ENCODE data around the gene AP4M1.
"Not testable (repeated sequence)": the region's sequence is repeated elsewhere in the genome, so short reads cannot be mapped to it uniquely, and the experiment has no call there.

The AP4M1 gene

DNA sequence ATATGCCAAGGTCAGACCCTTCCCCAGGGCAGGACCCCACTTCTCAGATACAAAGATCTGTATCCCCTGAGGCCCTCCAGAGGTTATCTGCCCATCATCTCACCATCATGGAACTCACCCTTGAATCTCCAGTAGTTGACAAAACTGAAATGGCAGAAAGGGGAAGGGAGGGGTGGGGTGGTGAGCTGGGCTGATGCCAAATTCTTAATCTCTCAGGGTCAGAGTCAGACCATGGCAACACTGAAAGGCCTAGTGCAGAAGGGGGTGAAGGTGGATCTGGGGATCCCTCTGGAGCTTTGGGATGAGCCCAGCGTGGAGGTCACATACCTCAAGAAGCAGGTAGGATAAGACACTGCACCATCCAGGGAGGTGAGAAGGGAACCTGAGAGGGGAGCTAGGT, 21.1 kb downstream of the AP4M1 start:
- H3K4me1 ChIP-seq (ENCODE audit: insufficient read depth, low read length), result peaks cover 12% of the 10 kb centered on the region
- no peak overlapping the region for H3K4me3 ChIP-seq (ENCODE audit: low read length)
- H2AFZ ChIP-seq (ENCODE audit: low read depth, low read length), result no peak overlapping the region
- no peaks in the 10 kb centered on the region for H3K27me3 ChIP-seq (ENCODE audit: insufficient read depth, low read length)
- H3K9me3 ChIP-seq (ENCODE audit: low read length), result no peaks in the 10 kb centered on the region
- H3K36me3 ChIP-seq (ENCODE audit: insufficient read depth, low read length), result peaks cover 7% of the 10 kb centered on the region

DNA sequence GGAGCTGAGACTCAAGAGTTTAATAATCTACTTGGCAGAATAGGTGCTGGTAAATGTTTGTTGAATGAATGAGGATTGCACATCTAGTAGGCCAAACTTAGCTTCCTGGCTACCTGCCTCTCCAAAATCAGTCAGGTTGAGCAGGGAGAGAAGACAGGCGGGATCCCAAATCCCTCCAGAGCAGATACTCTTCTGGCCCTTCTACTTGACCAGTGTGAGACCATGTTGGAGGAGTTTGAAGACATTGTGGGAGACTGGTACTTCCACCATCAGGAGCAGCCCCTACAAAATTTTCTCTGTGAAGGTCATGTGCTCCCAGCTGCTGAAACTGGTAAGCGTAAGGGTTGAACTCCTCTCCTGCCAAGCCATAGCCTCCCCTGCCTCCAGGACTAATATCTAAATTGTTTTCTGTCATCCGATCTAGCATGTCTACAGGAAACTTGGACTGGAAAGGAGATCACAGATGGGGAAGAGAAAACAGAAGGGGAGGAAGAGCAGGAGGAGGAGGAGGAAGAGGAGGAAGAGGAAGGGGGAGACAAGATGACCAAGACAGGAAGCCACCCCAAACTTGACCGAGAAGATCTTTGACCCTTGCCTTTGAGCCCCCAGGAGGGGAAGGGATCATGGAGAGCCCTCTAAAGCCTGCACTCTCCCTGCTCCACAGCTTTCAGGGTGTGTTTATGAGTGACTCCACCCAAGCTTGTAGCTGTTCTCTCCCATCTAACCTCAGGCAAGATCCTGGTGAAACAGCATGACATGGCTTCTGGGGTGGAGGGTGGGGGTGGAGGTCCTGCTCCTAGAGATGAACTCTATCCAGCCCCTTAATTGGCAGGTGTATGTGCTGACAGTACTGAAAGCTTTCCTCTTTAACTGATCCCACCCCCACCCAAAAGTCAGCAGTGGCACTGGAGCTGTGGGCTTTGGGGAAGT, 23.1 kb downstream of the AP4M1 start:
- Histone ChIP-seq H2AFZ (ENCODE audit: low read depth, low read length) (no peak overlapping the region), H3K9me3 (ENCODE audit: low read length) (no peaks in the 10 kb centered on the region), H3K4me3 (ENCODE audit: low read length) (no peak overlapping the region), H3K36me3 (ENCODE audit: insufficient read depth, low read length) (peaks cover 7% of the 10 kb centered on the region), H3K4me1 (ENCODE audit: insufficient read depth, low read length) (peaks cover 15% of the 10 kb centered on the region), H3K27me3 (ENCODE audit: insufficient read depth, low read length) (no peaks in the 10 kb centered on the region)

DNA sequence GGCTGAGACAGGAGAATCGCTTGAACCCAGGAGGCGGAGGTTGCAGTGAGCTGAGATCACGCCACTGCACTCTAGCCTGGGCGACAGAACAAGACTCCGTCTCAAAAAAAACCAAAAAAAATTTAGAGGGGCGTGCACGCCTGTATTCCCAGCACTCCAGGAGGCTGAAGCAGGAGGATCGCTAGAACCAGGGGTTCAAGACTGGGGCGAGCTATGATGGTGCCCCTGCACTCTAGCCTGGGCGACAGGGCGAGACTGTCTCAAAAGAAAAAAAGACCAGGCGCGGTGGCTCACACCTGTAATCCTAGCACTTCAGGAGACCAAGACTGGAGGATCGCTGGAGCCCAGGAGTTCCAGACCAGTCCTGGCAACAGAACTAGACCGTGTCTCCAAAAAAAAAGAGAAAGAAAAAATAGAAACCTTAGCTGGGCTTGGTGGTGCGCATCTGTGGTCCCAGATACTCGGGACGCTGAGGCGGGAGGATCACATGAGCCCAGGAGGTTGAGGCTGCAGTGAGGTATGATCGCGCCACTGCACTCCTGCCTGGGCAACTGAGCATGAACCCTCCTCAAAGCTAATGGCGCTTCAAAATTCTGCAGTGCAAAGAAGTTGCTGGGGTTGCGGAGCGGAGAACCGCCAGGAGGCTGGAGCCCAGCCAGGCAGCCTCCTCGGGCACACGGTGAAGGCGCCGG, 24.9 kb downstream of the AP4M1 start:
- no peaks in the 10 kb centered on the region for H3K27me3 ChIP-seq (ENCODE audit: insufficient read depth, low read length)
- H3K36me3 ChIP-seq (ENCODE audit: insufficient read depth, low read length), result peaks cover 7% of the 10 kb centered on the region
- no peaks in the 10 kb centered on the region for H3K9me3 ChIP-seq (ENCODE audit: low read length)
- H3K4me1 ChIP-seq (ENCODE audit: insufficient read depth, low read length), result peaks cover 11% of the 10 kb centered on the region
- peak overlapping the region; percentile 80 for H3K4me3 ChIP-seq (ENCODE audit: low read length)
- peak overlapping the region; percentile 87 for H2AFZ ChIP-seq (ENCODE audit: low read depth, low read length)

DNA sequence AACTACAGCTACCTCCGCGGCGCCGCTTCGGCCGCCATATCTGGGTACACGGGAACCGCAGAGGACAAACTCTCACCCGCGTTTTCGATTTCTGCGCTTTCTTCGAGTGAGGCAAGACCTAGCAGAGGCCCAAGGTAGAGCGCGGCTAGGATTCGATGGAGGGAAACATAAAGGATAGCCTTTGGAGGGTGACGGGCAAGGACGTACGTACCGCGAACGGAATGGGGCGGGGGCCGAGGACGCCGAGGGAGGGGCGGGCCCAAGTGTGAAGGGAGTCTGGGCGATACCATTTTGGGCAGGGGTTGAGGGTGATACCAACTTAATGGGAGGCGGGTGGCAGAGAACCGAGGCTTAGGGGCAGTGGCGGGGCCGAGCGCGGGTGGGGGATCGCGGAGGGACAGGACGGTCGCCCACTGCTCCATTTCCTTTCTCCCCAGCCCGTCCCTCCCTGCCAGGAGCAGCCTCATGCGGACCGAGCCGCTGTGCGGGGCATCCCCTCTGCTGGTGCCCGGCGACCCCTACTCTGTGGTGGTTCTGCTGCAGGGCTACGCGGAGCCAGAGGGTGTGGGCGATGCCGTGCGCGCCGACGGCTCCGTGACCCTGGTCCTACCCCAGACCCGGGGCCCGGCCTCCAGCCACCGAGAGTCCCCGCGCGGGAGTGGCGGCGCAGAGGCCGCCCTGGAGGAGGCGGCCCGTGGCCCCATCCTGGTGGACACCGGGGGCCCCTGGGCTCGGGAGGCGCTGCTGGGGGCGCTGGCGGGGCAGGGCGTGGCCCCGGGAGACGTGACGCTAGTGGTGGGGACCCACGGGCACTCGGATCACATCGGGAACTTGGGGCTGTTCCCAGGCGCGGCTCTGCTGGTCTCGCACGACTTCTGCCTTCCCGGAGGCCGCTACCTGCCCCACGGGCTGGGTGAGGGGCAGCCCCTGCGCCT, 25.8 kb downstream of the AP4M1 start, which contains the start of gene MBLAC1:
MBLAC1 (plus strand) TSS at position 37 of the 935 bp plus-strand sequence; CDS start at position 466, 429 bp downstream.
- peak within 1 kb of the TSS; percentile 80 for H3K4me3 ChIP-seq (ENCODE audit: low read length)
- H3K4me1 ChIP-seq (ENCODE audit: insufficient read depth, low read length), result peaks cover 11% of the 10 kb centered on the region
- H3K36me3 ChIP-seq (ENCODE audit: insufficient read depth, low read length), result peaks cover 7% of the 10 kb centered on the region
- no peaks in the 10 kb centered on the region for H3K27me3 ChIP-seq (ENCODE audit: insufficient read depth, low read length)
- H3K9me3 ChIP-seq (ENCODE audit: low read length), result no peaks in the 10 kb centered on the region
- H2AFZ ChIP-seq (ENCODE audit: low read depth, low read length), result peak within 1 kb of the TSS; percentile 87

DNA sequence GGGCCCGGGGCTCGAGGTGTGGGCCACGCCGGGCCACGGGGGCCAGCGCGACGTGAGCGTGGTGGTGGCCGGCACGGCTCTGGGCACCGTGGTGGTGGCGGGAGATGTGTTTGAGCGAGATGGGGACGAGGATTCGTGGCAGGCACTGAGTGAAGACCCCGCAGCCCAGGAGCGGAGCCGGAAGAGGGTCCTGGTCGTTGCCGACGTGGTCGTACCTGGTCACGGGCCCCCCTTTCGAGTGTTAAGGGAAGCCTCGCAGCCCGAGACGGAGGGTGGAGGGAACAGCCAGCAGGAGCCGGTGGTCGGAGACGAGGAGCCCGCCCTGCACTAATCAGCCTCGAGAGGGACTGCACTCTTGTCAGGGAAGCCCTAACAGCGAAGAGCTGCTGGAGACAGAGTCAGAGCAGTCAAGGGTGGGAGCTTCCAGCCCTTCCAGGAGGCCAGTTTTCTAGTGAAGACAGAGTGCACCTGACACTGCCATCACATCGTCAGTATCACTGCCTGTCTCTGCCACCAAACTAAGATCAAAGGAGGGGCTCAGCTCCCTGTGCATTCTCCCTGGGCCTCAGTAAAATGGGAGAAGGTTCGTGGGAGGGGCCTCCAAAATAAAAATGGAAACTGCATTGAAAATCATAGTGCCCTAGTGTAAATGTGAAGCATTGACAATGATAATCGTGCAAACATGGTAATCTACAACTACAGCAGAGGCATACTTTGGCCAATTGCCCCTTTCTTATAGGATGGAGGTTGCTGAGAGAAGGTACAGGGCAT, 26.6 kb downstream of the AP4M1 start:
- H3K9me3 ChIP-seq (ENCODE audit: low read length), result no peaks in the 10 kb centered on the region

DNA sequence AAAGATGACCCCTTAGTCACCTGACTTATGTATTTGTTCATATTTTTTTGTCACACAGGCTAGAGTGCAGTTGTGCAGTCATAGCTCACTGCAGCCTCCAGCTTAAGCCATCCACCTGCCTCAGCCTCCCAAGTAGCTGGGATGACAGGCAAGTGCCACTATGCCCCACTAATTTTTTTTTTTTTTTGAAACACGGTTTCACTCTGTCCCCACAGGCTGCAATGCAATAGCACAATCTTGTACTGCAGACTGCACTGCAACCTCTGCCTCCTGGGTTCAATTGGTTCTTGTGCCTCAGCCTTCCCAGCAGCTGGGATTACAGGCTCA, 27.2 kb downstream of the AP4M1 start:
- Histone ChIP-seq H2AFZ (ENCODE audit: low read depth, low read length) (no peak overlapping the region), H3K4me1 (ENCODE audit: insufficient read depth, low read length) (peaks cover 16% of the 10 kb centered on the region), H3K9me3 (ENCODE audit: low read length) (no peaks in the 10 kb centered on the region), H3K27me3 (ENCODE audit: insufficient read depth, low read length) (no peaks in the 10 kb centered on the region), H3K4me3 (ENCODE audit: low read length) (peak overlapping the region; percentile 80), H3K36me3 (ENCODE audit: insufficient read depth, low read length) (peaks cover 5% of the 10 kb centered on the region)

More for the DNA sequence above, 26.6 kb downstream of the AP4M1 start:
- peak overlapping the region; percentile 87 for H2AFZ ChIP-seq (ENCODE audit: low read depth, low read length)
- H3K27me3 ChIP-seq (ENCODE audit: insufficient read depth, low read length), result no peaks in the 10 kb centered on the region
- H3K4me3 ChIP-seq (ENCODE audit: low read length), result peak overlapping the region; percentile 80
- H3K36me3 ChIP-seq (ENCODE audit: insufficient read depth, low read length), result peaks cover 5% of the 10 kb centered on the region
- peaks cover 16% of the 10 kb centered on the region for H3K4me1 ChIP-seq (ENCODE audit: insufficient read depth, low read length)

DNA sequence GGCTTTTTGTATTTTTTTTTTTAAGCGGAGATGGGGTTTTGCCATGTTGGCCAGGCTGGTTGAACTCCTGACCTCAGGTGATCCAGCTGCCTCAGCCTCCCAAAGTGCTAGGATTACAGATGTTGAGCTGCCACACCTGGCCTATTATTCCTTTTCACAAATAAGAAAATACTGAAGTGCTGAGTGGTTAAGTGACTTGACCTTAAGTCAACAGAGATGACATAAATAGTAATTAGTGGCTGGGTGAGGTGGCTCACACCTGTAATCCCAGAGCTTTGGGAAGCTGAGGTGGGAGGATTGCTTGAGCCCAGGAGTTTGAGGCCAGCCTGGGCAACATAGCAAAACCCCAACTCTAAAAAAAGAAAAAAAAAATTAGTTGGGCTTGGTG, 28.8 kb downstream of the AP4M1 start:
- not testable (repeated sequence) for H2AFZ ChIP-seq (ENCODE audit: low read depth, low read length); H3K36me3 ChIP-seq (ENCODE audit: insufficient read depth, low read length); H3K4me3 ChIP-seq (ENCODE audit: low read length); H3K27me3 ChIP-seq (ENCODE audit: insufficient read depth, low read length); H3K9me3 ChIP-seq (ENCODE audit: low read length)
- peaks cover 16% of the 10 kb centered on the region for H3K4me1 ChIP-seq (ENCODE audit: insufficient read depth, low read length)

DNA sequence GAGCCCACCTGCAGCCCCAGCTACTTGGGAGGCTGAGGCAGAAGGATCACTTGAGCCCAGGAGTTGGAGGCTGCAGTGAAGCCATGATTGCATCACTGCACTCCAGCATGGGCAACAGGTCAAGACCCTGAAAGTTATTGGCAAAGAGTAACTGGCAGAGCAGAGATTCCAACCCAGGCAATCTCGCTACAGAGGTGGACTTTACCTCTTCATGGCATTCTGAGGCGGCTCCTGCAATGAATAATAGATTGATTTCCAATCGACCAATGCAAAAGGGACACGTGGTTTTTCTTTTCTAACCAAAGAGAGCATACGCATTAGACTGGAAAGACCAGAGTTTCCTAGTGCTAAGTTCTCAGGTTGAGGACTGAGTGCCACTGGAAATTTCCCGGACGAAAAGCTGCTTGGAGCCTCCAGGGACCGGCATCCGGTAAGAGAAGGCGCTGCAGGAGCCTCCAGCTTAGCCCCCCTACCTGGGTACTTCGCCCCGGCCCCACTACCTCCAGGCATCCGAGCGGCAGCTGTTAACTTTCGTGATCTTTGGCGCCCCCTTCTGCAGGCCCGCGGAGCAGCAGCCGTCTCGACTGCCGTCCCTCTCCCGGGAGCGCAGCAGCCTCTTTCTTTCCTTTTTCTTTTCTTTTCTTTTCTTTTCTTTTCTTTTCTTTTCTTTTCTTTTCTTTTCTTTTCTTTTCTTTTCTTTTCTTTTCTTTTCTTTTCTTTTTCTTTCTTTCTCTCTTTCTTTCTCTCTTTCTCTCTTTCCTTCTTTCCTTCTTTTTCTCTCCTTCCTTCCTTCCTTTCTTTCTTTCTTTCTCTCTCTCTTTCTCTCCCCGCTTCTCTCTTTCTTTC, 29.4 kb downstream of the AP4M1 start:
- no peaks in the 10 kb centered on the region for H3K27me3 ChIP-seq (ENCODE audit: insufficient read depth, low read length)
- no peak overlapping the region for H3K4me3 ChIP-seq (ENCODE audit: low read length)
- no peaks in the 10 kb centered on the region for H3K9me3 ChIP-seq (ENCODE audit: low read length)
- no peak overlapping the region for H2AFZ ChIP-seq (ENCODE audit: low read depth, low read length)
- H3K36me3 ChIP-seq (ENCODE audit: insufficient read depth, low read length), result no peaks in the 10 kb centered on the region
- peaks cover 16% of the 10 kb centered on the region for H3K4me1 ChIP-seq (ENCODE audit: insufficient read depth, low read length)

DNA sequence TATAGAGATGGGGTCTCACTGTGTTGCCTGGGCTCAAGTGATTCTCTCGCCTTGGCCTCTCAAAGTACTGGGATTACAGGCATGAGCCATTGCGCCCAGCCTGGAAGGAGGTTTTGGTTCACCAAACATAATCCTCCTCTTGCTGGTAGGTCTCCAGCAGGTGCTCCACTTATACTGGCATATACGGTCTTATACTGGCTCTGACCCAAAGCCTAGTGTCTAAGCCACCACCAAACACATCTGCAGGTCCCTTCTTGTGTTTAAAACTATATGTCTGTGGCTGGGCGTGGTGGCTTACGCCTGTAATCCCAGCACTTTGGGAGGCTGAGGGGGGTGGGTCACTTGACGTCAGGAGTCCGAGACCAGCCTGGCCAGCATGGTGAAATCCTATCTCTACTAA, 30.7 kb downstream of the AP4M1 start:
- Histone ChIP-seq H3K36me3 (ENCODE audit: insufficient read depth, low read length) (no peaks in the 10 kb centered on the region), H3K9me3 (ENCODE audit: low read length) (no peaks in the 10 kb centered on the region), H2AFZ (ENCODE audit: low read depth, low read length) (no peak overlapping the region), H3K4me3 (ENCODE audit: low read length) (no peak overlapping the region), H3K27me3 (ENCODE audit: insufficient read depth, low read length) (no peaks in the 10 kb centered on the region), H3K4me1 (ENCODE audit: insufficient read depth, low read length) (peaks cover 16% of the 10 kb centered on the region)

DNA sequence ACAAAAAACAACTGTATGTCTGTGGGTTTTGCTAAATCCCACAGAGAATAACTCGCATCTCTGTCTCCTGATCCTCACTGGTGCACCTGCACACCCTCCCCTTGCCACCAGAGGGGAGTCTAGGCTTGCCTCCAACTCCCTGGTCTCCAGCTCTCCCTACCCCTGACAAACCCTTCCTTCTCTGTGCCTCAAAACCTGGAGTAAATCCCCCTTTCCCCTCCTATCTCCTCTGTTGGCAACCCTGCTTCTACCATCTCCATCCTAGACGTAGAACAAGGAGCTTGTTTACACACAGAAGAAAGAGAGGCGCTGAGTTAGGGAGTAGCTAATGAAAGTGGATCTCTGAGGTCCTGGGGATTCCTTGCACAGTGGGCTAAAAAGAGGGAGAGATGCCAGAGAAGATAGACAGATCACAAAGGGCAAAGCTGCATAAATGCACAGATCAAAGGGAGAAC, 31.3 kb downstream of the AP4M1 start:
- Histone ChIP-seq H2AFZ (ENCODE audit: low read depth, low read length) (no peak overlapping the region), H3K4me3 (ENCODE audit: low read length) (no peak overlapping the region), H3K36me3 (ENCODE audit: insufficient read depth, low read length) (no peaks in the 10 kb centered on the region), H3K4me1 (ENCODE audit: insufficient read depth, low read length) (peaks cover 14% of the 10 kb centered on the region), H3K27me3 (ENCODE audit: insufficient read depth, low read length) (no peaks in the 10 kb centered on the region), H3K9me3 (ENCODE audit: low read length) (no peaks in the 10 kb centered on the region)

DNA sequence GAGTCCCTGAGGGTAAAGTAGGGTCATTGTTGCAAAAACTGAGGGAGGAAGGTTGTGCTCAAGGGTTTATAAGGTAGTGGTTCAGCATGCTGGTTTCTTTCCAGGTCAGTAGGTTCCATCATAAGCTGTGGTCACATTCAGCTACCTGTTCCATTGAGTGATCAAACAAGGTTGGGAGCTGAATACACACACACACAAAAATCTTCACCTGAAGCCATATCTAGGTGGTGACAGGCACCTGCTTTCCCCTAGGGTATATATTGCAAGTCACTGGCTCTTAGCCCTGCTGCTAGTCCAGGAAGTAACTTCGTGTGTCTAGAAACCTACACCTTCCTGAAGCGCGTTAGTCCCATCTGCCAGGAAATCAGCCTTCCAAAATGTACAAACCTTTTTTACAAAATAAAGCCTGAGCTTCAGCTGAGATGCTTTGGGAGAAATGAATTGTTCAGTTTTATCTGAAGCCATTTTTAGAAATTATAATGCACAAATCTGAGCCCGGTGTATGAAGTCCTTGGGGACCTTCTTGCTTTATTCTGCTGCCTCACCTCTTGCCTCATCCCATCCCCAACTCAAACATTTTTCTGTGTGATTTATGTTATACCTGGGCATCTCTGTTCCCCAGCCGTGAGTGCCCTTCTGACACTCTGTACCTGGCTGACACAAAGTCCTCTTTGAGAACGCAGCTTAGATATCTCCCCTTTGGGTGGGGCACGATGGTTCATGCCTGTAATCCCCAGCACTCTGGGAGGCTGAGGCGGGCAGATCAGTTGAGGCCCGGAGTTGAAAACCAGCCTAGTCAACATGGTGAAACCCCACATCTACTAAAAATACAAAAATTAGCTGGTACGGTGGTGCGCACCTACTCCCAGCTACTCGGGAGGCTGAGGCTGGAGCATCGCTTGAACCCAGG, 36.7 kb downstream of the AP4M1 start:
- H3K9me3 ChIP-seq (ENCODE audit: low read length), result no peaks in the 10 kb centered on the region
- H3K4me3 ChIP-seq (ENCODE audit: low read length), result no peak overlapping the region
- no peak overlapping the region for H2AFZ ChIP-seq (ENCODE audit: low read depth, low read length)
- H3K36me3 ChIP-seq (ENCODE audit: insufficient read depth, low read length), result no peaks in the 10 kb centered on the region
- H3K27me3 ChIP-seq (ENCODE audit: insufficient read depth, low read length), result no peaks in the 10 kb centered on the region
- peaks cover under 1% of the 10 kb centered on the region for H3K4me1 ChIP-seq (ENCODE audit: insufficient read depth, low read length)

Data from neuron (in vitro differentiated cells).